IMR-90 (cell line): ENCODE results near the gene TUBD1. TPM values are rescaled to one million over a fixed set of nuclear protein-coding genes. Genes with fewer than 3 reads are reported as not detected.

Experiments
- ATAC-seq: fragments of 200-7000 bp; cut with Tn5 transposase; 2 replicates; pipeline ENCODE4 v1.9.1; 2020; ENCODE audit warnings: low read depth, mild to moderate bottlenecking, moderate library complexity
- BruUV-seq: library from RNA; stranded (reverse); fragments of 400-500 nt; replicated peaks from 2 replicates; lab custom pipeline; 2021; lab: Mats Ljungman, UMichigan
- CTCF ChIA-PET: fragments of 300-600 bp; formaldehyde crosslinking; extraction: SDS; loops from one replicate; lab custom pipeline; 2021; ENCODE audit warnings: antibody characterized with exemption; lab: Yijun Ruan, JAX
- POLR2A ChIA-PET: fragments of 300-600 bp; sonication (Branson Sonifier 250); formaldehyde crosslinking; loops from one replicate; lab custom pipeline; 2022; ENCODE audit warnings: antibody characterized with exemption; ENCODE audit not compliant: unreplicated experiment; lab: Charles Lee
- DNase-seq: peaks from one replicate; pipeline ENCODE4 v3.0.0; 2013
- H2AFZ ChIP-seq: replicated peaks from 2 replicates; pipeline ENCODE3; 2013; ENCODE audit warnings: low read length, mild to moderate bottlenecking; ENCODE audit not compliant: poor library complexity
- H2AK5ac ChIP-seq: 2 replicates; pipeline ENCODE4 v1.6.1; 2013; ENCODE audit warnings: low read depth, low read length, inconsistent platforms
- H2AK9ac ChIP-seq: replicated peaks from 2 replicates; pipeline ENCODE3; 2013; ENCODE audit warnings: mild to moderate bottlenecking, low read depth, low read length, moderate library complexity; ENCODE audit not compliant: poor library complexity
- H2BK120ac ChIP-seq: 2 replicates; pipeline ENCODE4 v1.6.1; 2013; ENCODE audit warnings: low read depth, low read length, inconsistent platforms
- H2BK15ac ChIP-seq: 3 replicates; pipeline ENCODE4 v1.6.1; 2013; ENCODE audit warnings: low read depth, low read length, inconsistent platforms
- H2BK20ac ChIP-seq: 2 replicates; pipeline ENCODE4 v1.6.1; 2013; ENCODE audit warnings: low read depth, mild to moderate bottlenecking, inconsistent platforms, low read length, moderate library complexity
- H2BK5ac ChIP-seq: 2 replicates; pipeline ENCODE4 v1.6.1; 2013; ENCODE audit warnings: mild to moderate bottlenecking, low read depth, low read length, inconsistent platforms; ENCODE audit not compliant: poor library complexity, severe bottlenecking
- H3K14ac ChIP-seq: replicated peaks from 2 replicates; pipeline ENCODE4 v1.6.1; 2013; ENCODE audit warnings: low read depth, low read length, inconsistent platforms
- H3K18ac ChIP-seq: 2 replicates; pipeline ENCODE4 v1.6.1; 2013; ENCODE audit warnings: low read depth, low read length, control low read depth
- H3K23ac ChIP-seq: 2 replicates; pipeline ENCODE4 v1.6.1; 2013; ENCODE audit warnings: low read depth, low read length, inconsistent platforms
- H3K27ac ChIP-seq: 2 replicates; pipeline ENCODE4 v1.5.1; 2013; ENCODE audit warnings: mild to moderate bottlenecking, control low read depth, low read length; ENCODE audit not compliant: insufficient read depth
- H3K27me3 ChIP-seq: 2 replicates; pipeline ENCODE4 v1.6.1; 2013; ENCODE audit warnings: low read length; ENCODE audit not compliant: control insufficient read depth, insufficient read depth
- H3K36me3 ChIP-seq: 2 replicates; pipeline ENCODE4 v1.6.1; 2013; ENCODE audit warnings: low read length, mixed read lengths; ENCODE audit not compliant: control insufficient read depth, insufficient read depth
- H3K4ac ChIP-seq: 2 replicates; pipeline ENCODE4 v1.6.1; 2013; ENCODE audit warnings: low read depth, low read length, inconsistent platforms
- H3K4me1 ChIP-seq: 2 replicates; pipeline ENCODE4 v1.6.1; 2013; ENCODE audit warnings: low read length, mixed read lengths; ENCODE audit not compliant: control insufficient read depth, insufficient read depth
- H3K4me2 ChIP-seq: 2 replicates; pipeline ENCODE4 v1.6.1; 2013; ENCODE audit warnings: low read depth, mild to moderate bottlenecking, control low read depth, low read length, moderate library complexity
- H3K4me3 ChIP-seq: 2 replicates; pipeline ENCODE4 v1.5.1; 2013; ENCODE audit warnings: low read depth, mild to moderate bottlenecking, control low read depth, low read length, moderate library complexity; ENCODE audit not compliant: insufficient read depth
- H3K56ac ChIP-seq: 2 replicates; pipeline ENCODE4 v1.6.1; 2013; ENCODE audit warnings: low read length, inconsistent platforms; ENCODE audit not compliant: insufficient read depth; ENCODE audit errors: extremely low read depth
- H3K79me1 ChIP-seq, 2 experiments: 2 replicates each; pipeline ENCODE4 v1.6.1; 2013; ENCODE audit warnings: low read length in 2 of 2, inconsistent platforms in 1 of 2, low read depth in 1 of 2
- H3K9ac ChIP-seq: 2 replicates; pipeline ENCODE4 v1.6.1; 2013; ENCODE audit warnings: low read depth, low read length, control low read depth
- H3K9me1 ChIP-seq: 2 replicates; pipeline ENCODE4 v1.6.1; 2013; ENCODE audit warnings: low read length, inconsistent platforms; ENCODE audit not compliant: insufficient read depth
- H3K9me3 ChIP-seq: 2 replicates; pipeline ENCODE4 v1.6.1; 2013; ENCODE audit warnings: low read length; ENCODE audit not compliant: control insufficient read depth, insufficient read depth
- H4K20me1 ChIP-seq: 2 replicates; pipeline ENCODE4 v1.6.1; 2013; ENCODE audit warnings: low read length, inconsistent platforms; ENCODE audit not compliant: insufficient read depth
- H4K5ac ChIP-seq: 2 replicates; pipeline ENCODE4 v1.6.1; 2013; ENCODE audit warnings: mild to moderate bottlenecking, low read depth, low read length, control low read depth
- H4K8ac ChIP-seq, 2 experiments: 2 replicates each; pipeline ENCODE4 v1.6.1; 2013; ENCODE audit warnings: low read depth in 2 of 2, low read length in 2 of 2, control low read depth in 1 of 2, inconsistent platforms in 1 of 2
- H4K91ac ChIP-seq: 2 replicates; pipeline ENCODE4 v1.6.1; 2013; ENCODE audit warnings: low read depth, low read length, inconsistent platforms; ENCODE audit not compliant: insufficient read depth
- BHLHE40 ChIP-seq: fragments of 150-350 bp; IDR thresholded peaks from 2 replicates; pipeline ENCODE4 v1.6.1; 2016; ENCODE audit warnings: mild to moderate bottlenecking, low read depth, low read length
- CEBPB ChIP-seq: IDR thresholded peaks from 2 replicates; pipeline ENCODE4 v1.6.1; 2012; ENCODE audit warnings: low read depth, low read length, improper control_type of control experiment
- CHD1 ChIP-seq: IDR thresholded peaks from 2 replicates; pipeline ENCODE4 v1.6.1; 2012; ENCODE audit warnings: low read depth, low read length, improper control_type of control experiment
- CTCF ChIP-seq: conservative IDR thresholded peaks from 2 replicates; pipeline ENCODE4 v1.5.1; 2012; ENCODE audit warnings: mild to moderate bottlenecking, low read depth, low read length, improper control_type of control experiment
- ELK1 ChIP-seq: fragments of 150-350 bp; IDR thresholded peaks from 2 replicates; pipeline ENCODE4 v1.6.1; 2016; ENCODE audit warnings: low read depth, mild to moderate bottlenecking, low read length, moderate library complexity, borderline replicate concordance
- FOS ChIP-seq: fragments of 150-350 bp; IDR thresholded peaks from 2 replicates; pipeline ENCODE4 v1.6.1; 2016; ENCODE audit warnings: low read depth, low read length
- MAFK ChIP-seq: IDR thresholded peaks from 2 replicates; pipeline ENCODE4 v1.6.1; 2012; ENCODE audit warnings: low read depth, low read length, improper control_type of control experiment
- MAZ ChIP-seq: IDR thresholded peaks from 2 replicates; pipeline ENCODE4 v1.6.1; 2012; ENCODE audit warnings: low read depth, mild to moderate bottlenecking, low read length, improper control_type of control experiment, moderate library complexity, borderline replicate concordance
- MXI1 ChIP-seq: IDR thresholded peaks from 2 replicates; pipeline ENCODE4 v1.6.1; 2012; ENCODE audit warnings: low read depth, mild to moderate bottlenecking, low read length, moderate library complexity, borderline replicate concordance
- NFE2L2 ChIP-seq: fragments of 150-350 bp; IDR thresholded peaks from 2 replicates; pipeline ENCODE4 v1.6.1; 2016; ENCODE audit warnings: low read depth, mild to moderate bottlenecking, low read length
- POLR2A ChIP-seq: IDR thresholded peaks from 2 replicates; pipeline ENCODE4 v1.6.1; 2012; ENCODE audit warnings: mild to moderate bottlenecking, low read depth, low read length
- RAD21 ChIP-seq: IDR thresholded peaks from 2 replicates; pipeline ENCODE4 v1.6.1; 2012; ENCODE audit warnings: low read length, improper control_type of control experiment
- RCOR1 ChIP-seq: IDR thresholded peaks from 2 replicates; pipeline ENCODE4 v1.6.1; 2012; ENCODE audit warnings: mild to moderate bottlenecking, low read length, improper control_type of control experiment; ENCODE audit not compliant: insufficient replicate concordance
- RFX5 ChIP-seq: IDR thresholded peaks from 2 replicates; pipeline ENCODE4 v1.8.0; 2012; ENCODE audit warnings: low read depth, mild to moderate bottlenecking, low read length, moderate library complexity
- SMC3 ChIP-seq: fragments of 150-350 bp; IDR thresholded peaks from 2 replicates; pipeline ENCODE4 v1.6.1; 2016; ENCODE audit warnings: low read depth, mild to moderate bottlenecking, antibody characterized with exemption, low read length, moderate library complexity
- USF2 ChIP-seq: fragments of 150-350 bp; IDR thresholded peaks from 2 replicates; pipeline ENCODE4 v1.6.1; 2017; ENCODE audit warnings: mild to moderate bottlenecking, antibody characterized with exemption, low read length, low read depth
- WGBS, 2 experiments: methylation state at CpG; one replicate each; pipeline versions ENCODE4 v1.1.5 to v1.1.7; 2013; ENCODE audit warnings: missing lambda C conversion rate in 2 of 2; ENCODE audit not compliant: insufficient read length in 1 of 2; ENCODE audit errors: extremely low coverage in 2 of 2; 5-methylcytosine and 5-hydroxymethylcytosine counted together
- dilution Hi-C: fragments of 300-500 bp; cut with HindIII; formaldehyde crosslinking; loops from one replicate; pipeline ENCODE4 v1.14.3; 2018; ENCODE audit warnings: low sequenced_read_pairs; ENCODE audit not compliant: unreplicated experiment
- in situ Hi-C: fragments of 300-500 bp; cut with MboI; formaldehyde crosslinking; loops from 3 replicates; pipeline ENCODE4 v1.14.3; 2019; ENCODE audit warnings: low sequenced_read_pairs, inconsistent platforms, mixed read lengths
- intact Hi-C: fragments of 100-400 bp; cut with micrococcal nuclease; formaldehyde crosslinking; loops from 2 replicates; pipeline ENCODE4 v1.10.0; 2022
- polyA plus RNA-seq, 3 experiments: library from polyadenylated mRNA; depleted of rRNA; stranded (reverse); fragments of >200 nt; gene quantifications; 2 replicates each; pipeline ENCODE4 v1.2.3, GENCODE V29; 2012; ENCODE audit warnings: low replicate concordance in 1 of 3
- total RNA-seq: library from RNA; depleted of rRNA; stranded (reverse); fragments of >200 nt; gene quantifications from 2 replicates; pipeline ENCODE4 v1.2.3, GENCODE V29; 2012

The TUBD1 gene
- total and polyA plus RNA-seq, 2 of the 4 experiments (the other 2 are of a cell fraction): 2.2 to 4.7 TPM

- H2BK120ac ChIP-seq: no peak overlapping the region
Observed at GRCh38 chr17:59884861-59885260, 7.9 kb downstream of the TUBD1 start.

More at GRCh38 chr17:59884861-59885260, 7.9 kb downstream of the TUBD1 start:
- Histone ChIP-seq H3K4me1 (no peaks in the 10 kb centered on the region), H3K4me3 (no peak overlapping the region), H2AK9ac (no peak overlapping the region), H3K4me2 (no peak overlapping the region), H3K36me3 (peaks cover 12% of the 10 kb centered on the region), H4K8ac (no peak overlapping the region), H4K5ac (no peak overlapping the region), H3K9me1 (no peaks in the 10 kb centered on the region), H4K20me1 (no peaks in the 10 kb centered on the region), H3K79me1 (peaks cover 6 to 9% of the 10 kb centered on the region in 2 experiments; a peak in 1 of 4 replicates), H3K14ac (no peak overlapping the region), H3K9me3 (no peaks in the 10 kb centered on the region), H3K9ac (no peak overlapping the region), H3K23ac (no peak overlapping the region), H3K4ac (no peak overlapping the region), H3K27ac (no peak overlapping the region), H3K18ac (no peak overlapping the region), H2AFZ (no peak overlapping the region), H4K91ac (no peak overlapping the region), H3K56ac (no peak overlapping the region), H3K27me3 (no peaks in the 10 kb centered on the region), H2BK5ac (no peak overlapping the region), H2BK15ac (no peak overlapping the region), H2AK5ac (no peak overlapping the region), H2BK20ac (no peak overlapping the region)
- DNase-seq (no peak), ATAC-seq (no peak)
- no TSS peak for BruUV-seq
- dilution Hi-C loops: no loop called here
- in situ Hi-C loops: no loop called here
- WGBS, 2 experiments: no CpG with 5 or more reads among the region's 9 CpGs
- CTCF ChIA-PET: no interaction called here
- no peak for TF ChIP-seq ELK1
- no peak for TF ChIP-seq USF2
- TF ChIP-seq BHLHE40: no peak
- no peak for TF ChIP-seq SMC3
- TF ChIP-seq POLR2A: no peak
- no peak for TF ChIP-seq CEBPB
- TF ChIP-seq MAFK: no peak
- no peak for TF ChIP-seq RFX5
- TF ChIP-seq CTCF: no peak
- no peak for TF ChIP-seq NFE2L2
- TF ChIP-seq CHD1: no peak
- TF ChIP-seq MAZ: no peak
- TF ChIP-seq RAD21: no peak
- no peak for TF ChIP-seq RCOR1
- no peak for TF ChIP-seq FOS
- no peak for TF ChIP-seq MXI1
- POLR2A ChIA-PET: no interaction called here
- intact Hi-C loops: no loop called here
